ENCODE measurements around the gene UBE2B. TPM values are rescaled to one million over a fixed set of nuclear protein-coding genes. Genes with fewer than 3 reads are reported as not detected.

Gene UBE2B
- total RNA-seq, 1 experiment from 2014 or later, result 91.9 TPM

GRCh38 chr5:134394932-134395331, 23.6 kb downstream of the UBE2B start:
- H3K27me3 ChIP-seq (ENCODE audit: insufficient read depth, low read length), result no peaks in the 10 kb centered on the region
- ATAC-seq, result peak; percentile 32; the same call in 1 of the 2 replicates
- H3K4me1 ChIP-seq (ENCODE audit: control insufficient read depth in 1 of 2, insufficient read depth in 2 of 2, low read length in 2 of 2), result peaks cover 0 to 10% of the 10 kb centered on the region in 2 experiments; a peak in 2 of 4 replicates
- ChIA-PET CTCF (no interaction called here), POLR2A (no interaction called here), RAD21 (ENCODE audit: low non-redundant PET in 1 of 2, low total read pairs in 2 of 2, uncharacterized antibody in 2 of 2, unreplicated experiment in 2 of 2) (no interaction called here)
- intact Hi-C loops (cut with micrococcal nuclease), result no loop called here
- no peak overlapping the region for H2AFZ ChIP-seq (ENCODE audit: low read depth, low read length, poor library complexity, severe bottlenecking)
- 0 out of 2 replicates have a peak, but pooled peaks cover 4% of the 10 kb centered on the region for H4K20me1 ChIP-seq (ENCODE audit: insufficient read depth)
- no peak for DNase-seq (ENCODE audit: low read depth, low spot score)
- H3K27ac ChIP-seq (ENCODE audit: low read depth, low read length), result no peak overlapping the region
- H3K4me3 ChIP-seq (replicated peaks in 1 of 2; ENCODE audit: low read depth in 1 of 2, low read length in 2 of 2), result no peak overlapping the region
- no peaks in the 10 kb centered on the region for H3K9me2 ChIP-seq (ENCODE audit: insufficient read depth)
- no peak overlapping the region for H3K4me2 ChIP-seq (ENCODE audit: low read length)
- H3K79me2 ChIP-seq (ENCODE audit: insufficient read depth, low read length), result 0 out of 2 replicates have a peak, but pooled peaks cover 4% of the 10 kb centered on the region
- H3K36me3 ChIP-seq (ENCODE audit: control insufficient read depth in 1 of 2, insufficient read depth in 2 of 2, low read length in 2 of 2), result peaks cover 27 to 32% of the 10 kb centered on the region in 2 experiments
- BruUV-seq (replicated peaks), result no TSS peak
- H3K9ac ChIP-seq (ENCODE audit: low read length), result no peak overlapping the region
- no peaks in the 10 kb centered on the region for H3K9me3 ChIP-seq (ENCODE audit: control insufficient read depth in 1 of 2, insufficient read depth in 1 of 2, low read depth in 1 of 2, low read length in 2 of 2)
- TF ChIP-seq EZH2phosphoT487 (IDR thresholded peaks at IDR 0.05; ENCODE audit: borderline replicate concordance) (no peak), SRF (IDR thresholded peaks at IDR 0.05; ENCODE audit: low read depth) (no peak), CTCF (IDR thresholded peaks at IDR 0.05 in 2 of 3, conservative IDR thresholded peaks at IDR 0.05 in 1 of 3; ENCODE audit: borderline replicate concordance in 1 of 3, insufficient read depth in 1 of 3, low read depth in 2 of 3, low read length in 2 of 3) (no peak), CBX3 (IDR thresholded peaks at IDR 0.05; ENCODE audit: low read depth) (no peak), ZFX (IDR thresholded peaks at IDR 0.05) (no peak)
- TF ChIP-seq, protein P1, sequence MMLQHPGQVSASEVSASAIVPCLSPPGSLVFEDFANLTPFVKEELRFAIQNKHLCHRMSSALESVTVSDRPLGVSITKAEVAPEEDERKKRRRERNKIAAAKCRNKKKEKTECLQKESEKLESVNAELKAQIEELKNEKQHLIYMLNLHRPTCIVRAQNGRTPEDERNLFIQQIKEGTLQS (IDR thresholded peaks at IDR 0.05), result no peak
- TF ChIP-seq, protein P2, sequence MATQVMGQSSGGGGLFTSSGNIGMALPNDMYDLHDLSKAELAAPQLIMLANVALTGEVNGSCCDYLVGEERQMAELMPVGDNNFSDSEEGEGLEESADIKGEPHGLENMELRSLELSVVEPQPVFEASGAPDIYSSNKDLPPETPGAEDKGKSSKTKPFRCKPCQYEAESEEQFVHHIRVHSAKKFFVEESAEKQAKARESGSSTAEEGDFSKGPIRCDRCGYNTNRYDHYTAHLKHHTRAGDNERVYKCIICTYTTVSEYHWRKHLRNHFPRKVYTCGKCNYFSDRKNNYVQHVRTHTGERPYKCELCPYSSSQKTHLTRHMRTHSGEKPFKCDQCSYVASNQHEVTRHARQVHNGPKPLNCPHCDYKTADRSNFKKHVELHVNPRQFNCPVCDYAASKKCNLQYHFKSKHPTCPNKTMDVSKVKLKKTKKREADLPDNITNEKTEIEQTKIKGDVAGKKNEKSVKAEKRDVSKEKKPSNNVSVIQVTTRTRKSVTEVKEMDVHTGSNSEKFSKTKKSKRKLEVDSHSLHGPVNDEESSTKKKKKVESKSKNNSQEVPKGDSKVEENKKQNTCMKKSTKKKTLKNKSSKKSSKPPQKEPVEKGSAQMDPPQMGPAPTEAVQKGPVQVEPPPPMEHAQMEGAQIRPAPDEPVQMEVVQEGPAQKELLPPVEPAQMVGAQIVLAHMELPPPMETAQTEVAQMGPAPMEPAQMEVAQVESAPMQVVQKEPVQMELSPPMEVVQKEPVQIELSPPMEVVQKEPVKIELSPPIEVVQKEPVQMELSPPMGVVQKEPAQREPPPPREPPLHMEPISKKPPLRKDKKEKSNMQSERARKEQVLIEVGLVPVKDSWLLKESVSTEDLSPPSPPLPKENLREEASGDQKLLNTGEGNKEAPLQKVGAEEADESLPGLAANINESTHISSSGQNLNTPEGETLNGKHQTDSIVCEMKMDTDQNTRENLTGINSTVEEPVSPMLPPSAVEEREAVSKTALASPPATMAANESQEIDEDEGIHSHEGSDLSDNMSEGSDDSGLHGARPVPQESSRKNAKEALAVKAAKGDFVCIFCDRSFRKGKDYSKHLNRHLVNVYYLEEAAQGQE (IDR thresholded peaks at IDR 0.05; ENCODE audit: low read depth), result no peak
